Non-pigmented ciliary epithelial cell (primary cell): ENCODE measurements around the gene CLEC18B.
"Not testable (repeated sequence)": the region's sequence is repeated elsewhere in the genome, so short reads cannot be mapped to it uniquely, and the experiment has no call there.

ENCODE experiments used
- DNase-seq: peaks from one replicate; pipeline ENCODE4 v3.0.0-alpha.2; 2010; ENCODE audit warnings: low read depth

Gene CLEC18B

GRCh38 chr16:74443624-74444346 is 22.5 kb upstream of the CLEC18B start:
- not testable (repeated sequence) for DNase-seq

- DNase-seq, result no peak
Observed at GRCh38 chr16:74439685-74440084, 18.4 kb upstream of the CLEC18B start.

- DNase-seq, result no peak
Observed at GRCh38 chr16:74438492-74438979, 17.3 kb upstream of the CLEC18B start.

GRCh38 chr16:74431516-74431915 is 10.2 kb upstream of the CLEC18B start:
- DNase-seq, result no peak

- not testable (repeated sequence) for DNase-seq
Observed at GRCh38 chr16:74430036-74430712, 8.9 kb upstream of the CLEC18B start.

GRCh38 chr16:74428493-74428892 is 7.2 kb upstream of the CLEC18B start:
- DNase-seq, result not testable (repeated sequence)

GRCh38 chr16:74425751-74426150 is 4.5 kb upstream of the CLEC18B start:
- DNase-seq, result not testable (repeated sequence)

- not testable (repeated sequence) for DNase-seq
Observed at GRCh38 chr16:74423721-74424120, 2.4 kb upstream of the CLEC18B start.

GRCh38 chr16:74422086-74422485 is 808 bp upstream of the CLEC18B start:
- DNase-seq, result not testable (repeated sequence)

- DNase-seq, result not testable (repeated sequence)
Observed at GRCh38 chr16:74421482-74421785, 156 bp upstream of the CLEC18B start.

GRCh38 chr16:74419811-74420210 is 1.5 kb downstream of the CLEC18B start:
- not testable (repeated sequence) for DNase-seq

GRCh38 chr16:74417897-74418296 is 3.4 kb downstream of the CLEC18B start:
- not testable (repeated sequence) for DNase-seq

- not testable (repeated sequence) for DNase-seq
Observed at GRCh38 chr16:74413920-74414319, 7.4 kb downstream of the CLEC18B start.

GRCh38 chr16:74413485-74413884 is 7.8 kb downstream of the CLEC18B start:
- DNase-seq, result not testable (repeated sequence)

GRCh38 chr16:74412775-74413390 is 8.4 kb downstream of the CLEC18B start:
- not testable (repeated sequence) for DNase-seq

GRCh38 chr16:74412138-74412774 is 9.0 kb downstream of the CLEC18B start:
- DNase-seq, result not testable (repeated sequence)

GRCh38 chr16:74410981-74411380 is 10.3 kb downstream of the CLEC18B start:
- not testable (repeated sequence) for DNase-seq

GRCh38 chr16:74410057-74410957 is 11.0 kb downstream of the CLEC18B start:
- DNase-seq, result not testable (repeated sequence)

GRCh38 chr16:74409185-74409981 is 11.9 kb downstream of the CLEC18B start:
- DNase-seq, result not testable (repeated sequence)

- DNase-seq, result not testable (repeated sequence)
Observed at GRCh38 chr16:74407362-74407705, 13.9 kb downstream of the CLEC18B start.
